ENCODE results near the gene KCNQ2.
A peak's percentile ranks its signal among the peaks of the same experiment; 100 is the strongest.
"Not testable (repeated sequence)": the region's sequence is repeated elsewhere in the genome, so short reads cannot be mapped to it uniquely, and the experiment has no call there.

The KCNQ2 gene

GRCh38 chr20:63471981-63472831 lies at the start of gene KCNQ2:
Gene KCNQ2, minus strand, starts transcription at chr20:63472655. Its CDS starts 192 bp downstream, at chr20:63472463.
- DNase-seq, result no peak

- DNase-seq, result no peak
Observed at GRCh38 chr20:63521602-63522001, 49.1 kb upstream of the KCNQ2 start.

- DNase-seq, result peak; percentile 57
Observed at GRCh38 chr20:63520934-63521601, 48.6 kb upstream of the KCNQ2 start.

GRCh38 chr20:63520504-63520933 lies 48.1 kb upstream of the KCNQ2 start, which contains the start of gene PPDPF:
Gene PPDPF, plus strand, starts transcription at chr20:63520765. Its CDS starts 544 bp downstream, at chr20:63521309.
- DNase-seq, result peak; percentile 80

- DNase-seq, result peak; percentile 63
Observed at GRCh38 chr20:63519668-63520503, 47.4 kb upstream of the KCNQ2 start.

- DNase-seq, result no peak
Observed at GRCh38 chr20:63518946-63519667, 46.7 kb upstream of the KCNQ2 start.

- no peak for DNase-seq
Observed at GRCh38 chr20:63518351-63518861, 46.0 kb upstream of the KCNQ2 start.

- no peak for DNase-seq
Observed at GRCh38 chr20:63517376-63518309, 45.2 kb upstream of the KCNQ2 start.

GRCh38 chr20:63514520-63514919 lies 42.1 kb upstream of the KCNQ2 start:
- not testable (repeated sequence) for DNase-seq

GRCh38 chr20:63513207-63513606 lies 40.8 kb upstream of the KCNQ2 start:
- no peak for DNase-seq

- DNase-seq, result no peak
Observed at GRCh38 chr20:63509088-63509564, 36.7 kb upstream of the KCNQ2 start.

GRCh38 chr20:63508072-63508768 lies 35.8 kb upstream of the KCNQ2 start:
- no peak for DNase-seq

GRCh38 chr20:63507083-63507743 lies 34.8 kb upstream of the KCNQ2 start:
- DNase-seq, result no peak

GRCh38 chr20:63505723-63506122 lies 33.3 kb upstream of the KCNQ2 start:
- DNase-seq, result no peak

GRCh38 chr20:63505281-63505680 lies 32.8 kb upstream of the KCNQ2 start:
- DNase-seq, result no peak

- no peak for DNase-seq
Observed at GRCh38 chr20:63504642-63505041, 32.2 kb upstream of the KCNQ2 start.

- DNase-seq, result no peak
Observed at GRCh38 chr20:63503524-63503923, 31.1 kb upstream of the KCNQ2 start.

GRCh38 chr20:63502671-63503172 lies 30.3 kb upstream of the KCNQ2 start:
- no peak for DNase-seq

Measured in HCEC 1CT (cell line).